ENCODE data around the gene KAT14. TPM values are rescaled to one million over a fixed set of nuclear protein-coding genes. Genes with fewer than 3 reads are reported as not detected.
"Not testable (repeated sequence)": the region's sequence is repeated elsewhere in the genome, so short reads cannot be mapped to it uniquely, and the experiment has no call there.

The KAT14 gene
- total and polyA plus RNA-seq, 4 donors = 4.7 to 11.8 (median 6.7) TPM

DNA sequence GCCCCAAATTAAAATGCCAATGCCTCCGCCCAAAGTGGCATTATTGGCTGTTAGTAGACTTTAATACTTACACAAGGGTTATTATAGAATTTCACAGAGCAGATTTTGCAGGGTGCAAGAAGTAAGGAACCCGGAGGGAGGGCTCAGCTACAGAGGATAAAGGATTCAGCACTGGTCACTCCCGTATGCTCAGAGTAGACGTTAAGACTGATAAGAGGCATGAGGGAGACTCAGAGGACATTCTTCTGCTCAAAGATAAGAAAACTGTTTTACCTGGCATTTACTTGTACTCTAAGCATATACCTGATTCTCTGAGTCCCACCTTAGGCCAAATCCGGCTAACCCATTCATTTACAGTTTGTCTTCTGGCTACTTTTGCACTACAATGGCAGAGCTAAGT lies 43.5 kb upstream of the KAT14 start:
- no peak overlapping the region for H3K4me3 ChIP-seq (ENCODE audit: low read length in 2 of 2)
- DNase-seq (no peak), ATAC-seq (ENCODE audit: low FRiP score) (no peak)
- no peak overlapping the region for H3K27ac ChIP-seq (ENCODE audit: low read depth in 1 of 2, low read length in 2 of 2)
- intact Hi-C loops (cut with DNase I) = no loop called here
- no peaks in the 10 kb centered on the region for H3K36me3 ChIP-seq (ENCODE audit: control insufficient read depth in 1 of 2, insufficient read depth in 2 of 2, low read length in 1 of 2)
- H3K27me3 ChIP-seq (ENCODE audit: control insufficient read depth in 1 of 2, insufficient read depth in 2 of 2, low read length in 1 of 2) = no peaks in the 10 kb centered on the region
- 72 to 74% methylated on average over 5 of the region's 5 CpGs for WGBS, 2 donors
- no peaks in the 10 kb centered on the region for H3K9me3 ChIP-seq (ENCODE audit: control insufficient read depth, low read length)
- no peaks in the 10 kb centered on the region for H3K4me1 ChIP-seq (ENCODE audit: control insufficient read depth in 1 of 2, insufficient read depth in 2 of 2, low read length in 2 of 2)

DNA sequence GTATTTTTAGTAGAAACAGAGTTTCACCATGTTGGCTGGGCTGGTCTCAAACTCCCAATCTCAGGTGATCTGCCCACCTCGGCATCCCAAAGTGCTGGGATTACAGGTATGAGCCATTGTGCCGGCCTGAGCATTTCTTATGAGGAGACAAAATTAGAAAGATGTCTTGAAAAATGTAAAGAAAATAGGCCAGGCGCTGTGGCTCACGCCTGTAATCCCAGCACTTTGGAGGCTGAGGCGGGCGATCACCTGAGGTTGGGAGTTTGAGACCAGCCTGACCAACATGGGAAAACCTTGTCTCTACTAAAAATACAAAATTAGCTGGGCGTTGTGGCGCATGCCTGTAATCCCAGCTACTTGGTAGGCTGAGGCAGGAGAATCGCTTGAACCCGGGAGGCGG lies 37.1 kb upstream of the KAT14 start:
- H3K27ac ChIP-seq (ENCODE audit: low read depth in 1 of 2, low read length in 2 of 2); DNase-seq; intact Hi-C loops (cut with DNase I); H3K9me3 ChIP-seq (ENCODE audit: control insufficient read depth, low read length); H3K36me3 ChIP-seq (ENCODE audit: control insufficient read depth in 1 of 2, insufficient read depth in 2 of 2, low read length in 1 of 2); H3K4me3 ChIP-seq (ENCODE audit: low read length in 2 of 2); H3K4me1 ChIP-seq (ENCODE audit: control insufficient read depth in 1 of 2, insufficient read depth in 2 of 2, low read length in 2 of 2); ATAC-seq (ENCODE audit: low FRiP score); H3K27me3 ChIP-seq (ENCODE audit: control insufficient read depth in 1 of 2, insufficient read depth in 2 of 2, low read length in 1 of 2): not testable (repeated sequence)
- WGBS, 2 donors = 93 to 94% methylated on average over 11 of the region's 11 CpGs

DNA sequence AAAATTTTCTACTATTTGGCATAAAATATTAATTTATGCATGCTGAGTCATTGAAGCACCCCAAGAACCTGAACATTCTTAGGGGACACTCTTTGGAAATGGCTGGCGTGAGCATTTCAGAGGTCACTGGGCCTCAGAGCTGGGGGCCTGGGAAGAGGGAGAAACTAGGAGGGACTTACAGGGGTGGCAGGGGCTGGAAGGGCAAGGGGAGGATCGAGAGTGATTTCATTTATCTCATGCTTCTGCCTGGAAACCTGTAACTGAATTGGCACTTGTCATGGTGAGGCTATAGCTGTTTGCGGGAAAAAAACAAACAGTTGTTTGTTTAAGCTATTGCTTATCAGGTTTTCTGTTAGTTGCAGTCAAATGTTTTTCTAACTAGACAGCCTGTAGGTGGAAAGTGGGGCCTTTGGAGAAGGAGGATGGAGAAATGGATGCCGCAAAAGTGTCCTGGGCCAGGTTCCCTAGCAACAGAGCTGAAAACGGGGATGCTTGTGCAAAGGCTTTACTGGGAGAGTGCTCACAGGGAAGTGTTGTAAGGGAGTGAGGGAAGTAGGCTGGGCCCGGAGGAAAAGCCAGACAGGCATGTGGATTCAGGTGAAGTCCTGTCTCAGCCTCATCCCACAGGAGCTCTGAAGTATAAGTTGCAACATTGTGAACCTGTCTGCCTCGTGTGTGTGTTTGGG lies 36.4 kb upstream of the KAT14 start:
- no peak overlapping the region for H3K4me3 ChIP-seq (ENCODE audit: low read length in 2 of 2)
- no peak overlapping the region for H3K27ac ChIP-seq (ENCODE audit: low read depth in 1 of 2, low read length in 2 of 2)
- ATAC-seq (ENCODE audit: low FRiP score) (no peak), DNase-seq (no peak)
- H3K4me1 ChIP-seq (ENCODE audit: control insufficient read depth in 1 of 2, insufficient read depth in 2 of 2, low read length in 2 of 2) = no peaks in the 10 kb centered on the region
- peaks cover 3% of the 10 kb centered on the region for H3K9me3 ChIP-seq (ENCODE audit: control insufficient read depth, low read length)
- H3K27me3 ChIP-seq (ENCODE audit: control insufficient read depth in 1 of 2, insufficient read depth in 2 of 2, low read length in 1 of 2) = peaks cover 0 to 1% of the 10 kb centered on the region in 2 donors
- intact Hi-C loops (cut with DNase I) = no loop called here
- H3K36me3 ChIP-seq (ENCODE audit: control insufficient read depth in 1 of 2, insufficient read depth in 2 of 2, low read length in 1 of 2) = no peaks in the 10 kb centered on the region
- 26 to 32% methylated on average over 7 of the region's 7 CpGs for whole genome bisulfite sequencing, 2 donors

DNA sequence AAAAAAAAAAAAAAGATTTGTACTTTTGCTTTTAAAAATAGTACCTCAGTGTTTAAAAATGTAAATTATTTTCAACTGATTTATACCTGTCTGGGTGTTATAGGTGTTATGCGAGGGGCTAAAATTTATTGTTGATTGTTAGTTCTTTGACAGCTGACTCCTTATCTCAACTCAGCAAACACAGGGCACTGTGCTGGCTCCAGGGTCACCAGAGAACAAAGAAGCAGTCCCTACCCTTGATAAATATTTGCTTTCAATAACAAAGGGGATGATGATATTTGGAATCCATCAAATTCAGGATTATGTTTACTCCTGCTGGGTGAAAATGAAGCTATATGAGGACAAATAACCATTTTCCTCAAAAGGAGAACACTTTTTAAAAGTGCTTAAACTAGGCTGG lies 34.2 kb upstream of the KAT14 start:
- Histone ChIP-seq H3K27ac (ENCODE audit: low read depth in 1 of 2, low read length in 2 of 2) (no peak overlapping the region), H3K9me3 (ENCODE audit: control insufficient read depth, low read length) (peaks cover 3% of the 10 kb centered on the region), H3K4me3 (ENCODE audit: low read length in 2 of 2) (no peak overlapping the region), H3K27me3 (ENCODE audit: control insufficient read depth in 1 of 2, insufficient read depth in 2 of 2, low read length in 1 of 2) (peaks cover 0 to 1% of the 10 kb centered on the region in 2 donors), H3K4me1 (ENCODE audit: control insufficient read depth in 1 of 2, insufficient read depth in 2 of 2, low read length in 2 of 2) (no peaks in the 10 kb centered on the region), H3K36me3 (ENCODE audit: control insufficient read depth in 1 of 2, insufficient read depth in 2 of 2, low read length in 1 of 2) (no peaks in the 10 kb centered on the region)
- WGBS, 2 donors = 42 to 45% methylated on average over 1 of the region's 1 CpG
- no peak for DNase-seq
- no peak for ATAC-seq (ENCODE audit: low FRiP score)
- intact Hi-C loops (cut with DNase I) = no loop called here

DNA sequence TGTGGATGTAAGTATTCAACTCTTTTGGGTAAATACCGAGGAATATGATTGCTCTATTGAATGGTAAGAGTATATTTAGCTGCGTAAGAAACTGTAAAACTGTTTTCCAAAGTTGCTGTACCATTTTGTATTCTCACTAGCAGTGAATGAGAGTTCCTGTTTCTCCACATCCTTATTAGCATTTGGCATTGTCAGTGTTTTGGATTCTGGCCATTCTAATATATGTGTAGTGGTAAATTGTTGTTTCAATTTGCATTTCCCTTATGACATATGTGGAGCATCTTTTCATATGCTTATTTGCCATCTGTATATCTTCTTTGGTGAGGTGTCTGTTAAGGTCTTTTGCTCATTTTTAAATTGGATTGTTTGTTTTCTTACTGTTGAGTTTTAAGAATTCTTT lies 29.3 kb upstream of the KAT14 start:
- Histone ChIP-seq H3K4me1 (ENCODE audit: control insufficient read depth in 1 of 2, insufficient read depth in 2 of 2, low read length in 2 of 2) (no peaks in the 10 kb centered on the region), H3K27ac (ENCODE audit: low read depth in 1 of 2, low read length in 2 of 2) (no peak overlapping the region), H3K9me3 (ENCODE audit: control insufficient read depth, low read length) (peaks cover 2% of the 10 kb centered on the region), H3K4me3 (ENCODE audit: low read length in 2 of 2) (no peak overlapping the region), H3K27me3 (ENCODE audit: control insufficient read depth in 1 of 2, insufficient read depth in 2 of 2, low read length in 1 of 2) (peaks cover 0 to 1% of the 10 kb centered on the region in 2 donors), H3K36me3 (ENCODE audit: control insufficient read depth in 1 of 2, insufficient read depth in 2 of 2, low read length in 1 of 2) (no peaks in the 10 kb centered on the region)
- no peak for ATAC-seq (ENCODE audit: low FRiP score)
- 88 to 91% methylated on average over 2 of the region's 2 CpGs for WGBS, 2 donors
- no peak for DNase-seq
- intact Hi-C loops (cut with DNase I) = no loop called here

DNA sequence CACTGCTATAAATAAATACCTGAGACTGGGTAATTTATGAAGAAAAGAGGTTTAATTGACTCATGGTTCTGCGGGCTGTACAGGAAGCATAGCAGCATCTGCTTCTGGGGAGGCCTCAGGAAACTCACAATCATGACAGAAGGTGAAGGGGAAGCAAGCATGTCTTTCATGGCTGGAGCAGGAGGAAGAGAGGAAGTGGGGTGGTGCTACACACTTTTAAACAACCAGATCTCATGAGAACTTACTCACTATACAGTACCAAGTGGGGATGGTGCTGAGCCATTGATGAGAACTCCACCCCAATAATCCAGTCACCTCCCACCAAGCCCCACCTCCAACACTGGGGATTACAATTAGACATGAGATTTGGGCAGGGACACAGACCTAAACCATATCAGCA lies 9.1 kb upstream of the KAT14 start:
- DNase-seq; H3K27ac ChIP-seq (ENCODE audit: low read depth in 1 of 2, low read length in 2 of 2); ATAC-seq (ENCODE audit: low FRiP score); H3K9me3 ChIP-seq (ENCODE audit: control insufficient read depth, low read length); H3K27me3 ChIP-seq (ENCODE audit: control insufficient read depth in 1 of 2, insufficient read depth in 2 of 2, low read length in 1 of 2); H3K4me3 ChIP-seq (ENCODE audit: low read length in 2 of 2); H3K4me1 ChIP-seq (ENCODE audit: control insufficient read depth in 1 of 2, insufficient read depth in 2 of 2, low read length in 2 of 2); H3K36me3 ChIP-seq (ENCODE audit: control insufficient read depth in 1 of 2, insufficient read depth in 2 of 2, low read length in 1 of 2); intact Hi-C loops (cut with DNase I): not testable (repeated sequence)
- WGBS, 2 donors = 80 to 91% methylated on average over 1 of the region's 1 CpG

DNA sequence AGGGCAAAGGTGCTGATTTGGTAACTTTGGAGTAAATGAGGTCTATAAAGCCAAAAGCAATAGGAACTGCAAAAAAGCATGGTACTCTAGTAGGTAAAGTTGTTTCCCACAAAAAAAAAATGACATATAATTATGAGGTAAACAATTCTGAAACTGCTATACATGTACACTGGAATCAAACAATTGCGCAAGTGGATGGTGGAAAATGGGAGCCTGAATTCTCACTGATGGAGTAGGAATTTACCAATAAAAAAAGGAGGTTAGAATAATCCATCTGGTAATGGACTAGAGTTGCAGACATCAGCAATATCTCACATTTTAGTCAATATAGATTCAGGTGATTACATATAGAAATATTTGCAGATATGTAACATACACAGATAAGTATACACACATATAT lies 5.0 kb upstream of the KAT14 start:
- WGBS, 2 donors = 93 to 97% methylated on average over 1 of the region's 1 CpG
- no peak for ATAC-seq (ENCODE audit: low FRiP score)
- no peaks in the 10 kb centered on the region for H3K27me3 ChIP-seq (ENCODE audit: control insufficient read depth in 1 of 2, insufficient read depth in 2 of 2, low read length in 1 of 2)
- no peaks in the 10 kb centered on the region for H3K36me3 ChIP-seq (ENCODE audit: control insufficient read depth in 1 of 2, insufficient read depth in 2 of 2, low read length in 1 of 2)
- no peak for DNase-seq
- H3K4me3 ChIP-seq (ENCODE audit: low read length in 2 of 2) = no peak overlapping the region
- intact Hi-C loops (cut with DNase I) = loop anchor here in 1 of 2 donors (10.0 kb wide), 1 partner anchor 152 kb away; the partner anchor contains the start of gene ZNF133
- H3K9me3 ChIP-seq (ENCODE audit: control insufficient read depth, low read length) = no peaks in the 10 kb centered on the region
- no peak overlapping the region for H3K27ac ChIP-seq (ENCODE audit: low read depth in 1 of 2, low read length in 2 of 2)
- H3K4me1 ChIP-seq (ENCODE audit: control insufficient read depth in 1 of 2, insufficient read depth in 2 of 2, low read length in 2 of 2) = no peaks in the 10 kb centered on the region

DNA sequence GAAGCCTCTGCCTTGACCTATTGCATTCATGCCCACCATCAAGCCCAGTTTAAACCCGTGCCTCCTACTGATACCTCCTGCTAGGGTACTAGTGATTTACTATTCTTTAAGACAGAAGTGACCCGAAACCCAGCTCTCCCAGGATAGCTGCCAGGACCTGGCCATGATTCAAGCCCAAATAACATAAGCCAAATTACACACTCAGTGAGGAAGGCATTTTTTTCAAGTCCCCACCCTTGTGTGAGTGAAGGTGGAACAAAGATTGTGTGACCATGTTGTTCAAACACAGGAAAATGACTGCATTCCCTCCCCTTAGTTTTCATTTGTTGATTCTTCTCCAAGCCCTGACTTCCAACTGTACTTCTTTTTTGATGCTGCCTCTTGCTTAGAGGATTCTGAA lies 3.7 kb upstream of the KAT14 start:
- H3K27ac ChIP-seq (ENCODE audit: low read depth in 1 of 2, low read length in 2 of 2) = no peak overlapping the region
- WGBS, 2 donors = 9 to 10% methylated on average over 2 of the region's 2 CpGs
- no peaks in the 10 kb centered on the region for H3K27me3 ChIP-seq (ENCODE audit: control insufficient read depth in 1 of 2, insufficient read depth in 2 of 2, low read length in 1 of 2)
- peaks cover 0 to 3% of the 10 kb centered on the region in 2 donors for H3K4me1 ChIP-seq (ENCODE audit: control insufficient read depth in 1 of 2, insufficient read depth in 2 of 2, low read length in 2 of 2)
- H3K36me3 ChIP-seq (ENCODE audit: control insufficient read depth in 1 of 2, insufficient read depth in 2 of 2, low read length in 1 of 2) = no peaks in the 10 kb centered on the region
- DNase-seq = no peak
- no peaks in the 10 kb centered on the region for H3K9me3 ChIP-seq (ENCODE audit: control insufficient read depth, low read length)
- ATAC-seq (ENCODE audit: low FRiP score) = no peak
- intact Hi-C loops (cut with DNase I) = loop anchor here in 1 of 2 donors (10.0 kb wide), 1 partner anchor 151 kb away; the partner anchor contains the start of gene ZNF133
- no peak overlapping the region for H3K4me3 ChIP-seq (ENCODE audit: low read length in 2 of 2)

DNA sequence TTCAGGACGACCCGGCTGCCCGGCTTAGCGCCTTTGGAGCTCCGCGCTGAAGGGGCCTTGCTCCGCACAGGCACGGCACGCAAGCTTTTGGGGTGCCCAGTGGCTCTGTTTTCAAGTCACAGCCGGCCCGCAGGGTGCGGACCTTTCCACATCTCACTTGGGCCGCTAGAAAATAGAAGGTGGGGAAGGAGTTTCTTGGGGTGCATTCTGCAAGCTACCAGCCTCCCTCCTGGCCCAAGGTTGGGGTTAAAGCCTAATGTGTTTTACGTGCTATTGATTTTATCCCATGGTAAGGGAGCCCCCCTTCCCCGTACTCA lies 561 bp downstream of the KAT14 start:
- H3K4me3 ChIP-seq (ENCODE audit: low read length in 2 of 2) = peak overlapping the region; percentile 88 to 100
- H3K27me3 ChIP-seq (ENCODE audit: control insufficient read depth in 1 of 2, insufficient read depth in 2 of 2, low read length in 1 of 2) = no peaks in the 10 kb centered on the region
- ATAC-seq (ENCODE audit: low FRiP score) = no peak
- intact Hi-C loops (cut with DNase I) = loop anchor here (5.0 to 10.0 kb wide), 2 partner anchors 147 to 149 kb away; partner anchors contain the start of gene ZNF133 (in 2 of the 2)
- no peaks in the 10 kb centered on the region for H3K9me3 ChIP-seq (ENCODE audit: control insufficient read depth, low read length)
- 0% methylated on average over 15 of the region's 15 CpGs for WGBS, 2 donors
- H3K27ac ChIP-seq (ENCODE audit: low read depth in 1 of 2, low read length in 2 of 2) = peak overlapping the region in 1 of 2 donors; percentile 61
- no peak for DNase-seq
- peaks cover 0 to 4% of the 10 kb centered on the region in 2 donors for H3K36me3 ChIP-seq (ENCODE audit: control insufficient read depth in 1 of 2, insufficient read depth in 2 of 2, low read length in 1 of 2)
- H3K4me1 ChIP-seq (ENCODE audit: control insufficient read depth in 1 of 2, insufficient read depth in 2 of 2, low read length in 2 of 2) = peaks cover 0 to 12% of the 10 kb centered on the region in 2 donors

Data from aorta (tissue), 5 donors.